HEK293T (cell line): ENCODE results near the gene HDAC5.

Experiments
- CTCF ChIA-PET: fragments of 350-600 bp; formaldehyde crosslinking; extraction: SDS; loops from one replicate; lab custom pipeline; 2021; ENCODE audit warnings: antibody characterized with exemption, inconsistent platforms; lab: Yijun Ruan, JAX
- POLR2A ChIA-PET: fragments of 350-600 bp; formaldehyde crosslinking; extraction: SDS; loops from one replicate; lab custom pipeline; 2020; ENCODE audit warnings: antibody characterized with exemption, inconsistent platforms; lab: Yijun Ruan, JAX
- DNase-seq: peaks from one replicate; pipeline ENCODE4 v3.0.0; 2012; ENCODE audit warnings: mixed read lengths; ENCODE audit errors: extremely low spot score
- ARNT ChIP-seq: fragments of 450-650 bp; IDR thresholded peaks from 2 replicates; pipeline ENCODE4 v1.6.1; 2017; ENCODE audit warnings: mild to moderate bottlenecking
- BHLHE40 ChIP-seq: fragments of 450-650 bp; IDR thresholded peaks from 2 replicates; pipeline ENCODE4 v1.6.1; 2016; ENCODE audit warnings: mild to moderate bottlenecking, moderate library complexity, borderline replicate concordance
- CTBP1 ChIP-seq: fragments of 450-650 bp; IDR thresholded peaks from 2 replicates; pipeline ENCODE4 v1.6.1; 2016; ENCODE audit warnings: borderline replicate concordance
- ELF4 ChIP-seq: fragments of 450-650 bp; IDR thresholded peaks from 2 replicates; pipeline ENCODE4 v1.6.1; 2017; ENCODE audit warnings: antibody characterized with exemption
- FOXA1 ChIP-seq: fragments of 450-650 bp; IDR thresholded peaks from 2 replicates; pipeline ENCODE4 v1.6.1; 2016; ENCODE audit warnings: mild to moderate bottlenecking
- FOXK2 ChIP-seq: fragments of 450-650 bp; IDR thresholded peaks from 2 replicates; pipeline ENCODE4 v1.6.1; 2016; ENCODE audit warnings: mild to moderate bottlenecking
- FOXM1 ChIP-seq: fragments of 450-650 bp; IDR thresholded peaks from 2 replicates; pipeline ENCODE4 v1.6.1; 2017; ENCODE audit warnings: mild to moderate bottlenecking, borderline replicate concordance
- HDGF ChIP-seq: fragments of 450-650 bp; IDR thresholded peaks from 2 replicates; pipeline ENCODE4 v1.6.1; 2017; ENCODE audit warnings: antibody characterized with exemption, borderline replicate concordance
- L3MBTL2 ChIP-seq: fragments of 450-650 bp; conservative IDR thresholded peaks from 2 replicates; pipeline ENCODE4 v1.6.1; 2016; ENCODE audit warnings: mild to moderate bottlenecking
- LEF1 ChIP-seq: fragments of 450-650 bp; IDR thresholded peaks from 2 replicates; pipeline ENCODE4 v1.6.1; 2017; ENCODE audit warnings: mild to moderate bottlenecking, borderline replicate concordance
- NFRKB ChIP-seq: fragments of 450-650 bp; IDR thresholded peaks from 2 replicates; pipeline ENCODE4 v1.6.1; 2016; ENCODE audit warnings: mild to moderate bottlenecking, moderate library complexity
- SP1 ChIP-seq: fragments of 450-650 bp; IDR thresholded peaks from 2 replicates; pipeline ENCODE4 v1.6.1; 2017
- SUZ12 ChIP-seq: fragments of 450-650 bp; IDR thresholded peaks from 2 replicates; pipeline ENCODE4 v1.6.1; 2016; ENCODE audit warnings: mild to moderate bottlenecking
- TARDBP ChIP-seq: fragments of 450-650 bp; IDR thresholded peaks from 2 replicates; pipeline ENCODE4 v1.6.1; 2016
- ZNF384 ChIP-seq: fragments of 450-650 bp; IDR thresholded peaks from 2 replicates; pipeline ENCODE4 v1.6.1; 2016
- TF ChIP-seq, protein P1 (sequence below): fragments of 450-650 bp; IDR thresholded peaks from 2 replicates; pipeline ENCODE4 v1.6.1; 2016

The HDAC5 gene

DNA sequence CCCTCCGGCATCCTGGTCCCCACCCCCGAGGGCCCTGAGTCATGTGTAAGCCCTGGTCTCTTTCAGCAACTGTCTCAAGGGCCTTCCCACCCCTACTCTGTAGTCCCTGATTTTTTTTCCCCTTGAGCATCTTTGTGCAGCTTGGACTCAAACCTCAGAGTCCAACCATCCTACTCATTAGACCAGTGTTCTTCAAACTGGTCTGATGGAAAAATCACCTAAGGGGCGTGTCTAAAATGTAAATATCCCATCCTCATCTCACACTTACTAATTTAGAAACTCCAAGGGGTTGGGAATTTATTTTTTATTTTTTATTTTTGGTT is 52.3 kb downstream of the HDAC5 start:
- POLR2A ChIA-PET: interaction anchor here (0.6 to 2.6 kb wide), 7 partner anchors 10 to 116 kb away, joined by 3 to 11 read pairs (median 4); partner anchors contain the start of genes HDAC5 and TMUB2
- CTCF ChIA-PET: no interaction called here
- DNase-seq: no peak
- TF ChIP-seq L3MBTL2 (no peak), ARNT (no peak), FOXM1 (no peak), FOXA1 (no peak), ELF4 (no peak), SP1 (no peak), NFRKB (no peak), CTBP1 (no peak)
- TF ChIP-seq, protein P1, sequence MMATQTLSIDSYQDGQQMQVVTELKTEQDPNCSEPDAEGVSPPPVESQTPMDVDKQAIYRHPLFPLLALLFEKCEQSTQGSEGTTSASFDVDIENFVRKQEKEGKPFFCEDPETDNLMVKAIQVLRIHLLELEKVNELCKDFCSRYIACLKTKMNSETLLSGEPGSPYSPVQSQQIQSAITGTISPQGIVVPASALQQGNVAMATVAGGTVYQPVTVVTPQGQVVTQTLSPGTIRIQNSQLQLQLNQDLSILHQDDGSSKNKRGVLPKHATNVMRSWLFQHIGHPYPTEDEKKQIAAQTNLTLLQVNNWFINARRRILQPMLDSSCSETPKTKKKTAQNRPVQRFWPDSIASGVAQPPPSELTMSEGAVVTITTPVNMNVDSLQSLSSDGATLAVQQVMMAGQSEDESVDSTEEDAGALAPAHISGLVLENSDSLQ: no peak

DNA sequence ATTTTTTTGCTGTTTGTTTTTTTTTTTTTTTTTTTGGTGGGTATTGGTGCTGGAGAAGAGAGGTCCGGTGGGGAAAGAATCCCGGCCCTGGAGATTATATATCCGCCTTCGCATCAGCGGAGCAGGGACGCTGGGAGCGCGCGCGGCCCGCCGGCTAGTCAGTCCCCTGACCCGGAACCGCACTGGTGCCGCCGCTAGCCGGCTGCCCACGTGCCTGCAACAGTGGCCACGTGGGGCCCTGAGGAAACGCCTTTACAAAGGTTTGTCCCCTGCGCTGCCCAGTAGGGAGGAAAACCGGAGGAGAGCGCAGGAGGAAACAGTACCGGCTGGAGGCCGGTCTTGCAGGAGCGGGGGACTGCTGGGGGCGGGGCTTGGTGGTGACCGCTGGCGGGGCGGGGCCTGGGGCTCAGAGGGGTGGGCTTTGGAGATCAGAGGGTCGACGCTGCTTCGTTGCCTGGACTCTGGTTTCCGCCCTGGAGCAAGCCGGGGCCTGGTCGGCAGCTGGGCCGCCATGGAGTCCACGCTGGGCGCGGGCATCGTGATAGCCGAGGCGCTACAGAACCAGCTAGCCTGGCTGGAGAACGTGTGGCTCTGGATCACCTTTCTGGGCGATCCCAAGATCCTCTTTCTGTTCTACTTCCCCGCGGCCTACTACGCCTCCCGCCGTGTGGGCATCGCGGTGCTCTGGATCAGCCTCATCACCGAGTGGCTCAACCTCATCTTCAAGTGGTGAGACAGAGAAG is 52.8 kb downstream of the HDAC5 start, which contains the start of gene G6PC3:
TSS of gene G6PC3 (plus strand) at position 281 of the 743 bp plus-strand sequence. CDS start at position 512, 231 bp downstream.
- TF ChIP-seq CTBP1: peak; percentile 43; the same call in 1 of the 2 replicates
- no peak for TF ChIP-seq SP1
- TF ChIP-seq FOXK2: no peak
- TF ChIP-seq SUZ12: no peak
- peak; percentile 84 for TF ChIP-seq ELF4
- peak; percentile 85 for TF ChIP-seq L3MBTL2
- no peak for TF ChIP-seq BHLHE40
- TF ChIP-seq NFRKB: no peak
- no peak for TF ChIP-seq HDGF
- TF ChIP-seq TARDBP: no peak
- TF ChIP-seq ARNT: no peak
- TF ChIP-seq FOXA1: no peak
- no peak for TF ChIP-seq LEF1
- TF ChIP-seq, protein P1: no peak
- peak; percentile 73 for TF ChIP-seq ZNF384
- TF ChIP-seq FOXM1: no peak
- ChIA-PET CTCF (interaction anchor here (0.5 kb wide), 1 partner anchor 271 kb away, joined by 4 read pairs; no protein-coding TSS in a partner anchor), POLR2A (interaction anchor here (0.6 to 2.6 kb wide), 8 partner anchors 10 to 116 kb away, joined by 3 to 11 read pairs (median 4); partner anchors contain the start of genes HDAC5 and TMUB2)
- DNase-seq: peak; percentile 92

DNA sequence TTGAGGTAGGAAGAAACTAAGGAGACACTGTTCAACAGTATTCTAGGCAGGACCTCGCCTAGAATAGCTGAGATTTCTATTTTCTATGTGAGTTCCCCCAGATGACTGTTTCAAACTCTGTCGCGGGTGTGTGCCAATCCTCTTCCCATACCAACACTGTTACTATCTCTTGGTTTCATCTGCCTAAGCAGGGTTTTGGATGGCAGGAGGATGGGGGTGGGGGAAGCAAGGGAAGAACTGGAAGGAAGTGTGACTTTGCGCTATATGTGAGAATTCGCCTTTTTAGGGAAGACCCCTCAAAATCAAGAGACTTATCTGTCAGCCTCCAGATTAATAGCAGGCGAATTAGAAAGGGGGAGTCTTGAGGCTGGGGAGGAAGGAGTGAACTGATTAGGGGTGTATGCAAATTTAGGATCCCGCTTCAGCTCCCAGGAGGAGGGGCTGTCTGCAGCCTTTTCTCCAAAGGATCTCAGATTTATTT is 53.4 kb downstream of the HDAC5 start:
- POLR2A ChIA-PET: interaction anchor here (0.9 to 2.6 kb wide), 5 partner anchors 9 to 117 kb away, joined by 3 to 11 read pairs (median 4); partner anchors contain the start of genes HDAC5 and TMUB2
- TF ChIP-seq ZNF384 (no peak), ELF4 (no peak), TARDBP (no peak), HDGF (no peak), FOXA1 (no peak), LEF1 (no peak), NFRKB (no peak), ARNT (no peak), BHLHE40 (no peak), CTBP1 (no peak), L3MBTL2 (no peak), FOXM1 (no peak), SP1 (no peak), FOXK2 (no peak)
- TF ChIP-seq, protein P1: no peak
- CTCF ChIA-PET: interaction anchor here (0.5 kb wide), 1 partner anchor 272 kb away, joined by 4 read pairs; no protein-coding TSS in a partner anchor
- no peak for DNase-seq

DNA sequence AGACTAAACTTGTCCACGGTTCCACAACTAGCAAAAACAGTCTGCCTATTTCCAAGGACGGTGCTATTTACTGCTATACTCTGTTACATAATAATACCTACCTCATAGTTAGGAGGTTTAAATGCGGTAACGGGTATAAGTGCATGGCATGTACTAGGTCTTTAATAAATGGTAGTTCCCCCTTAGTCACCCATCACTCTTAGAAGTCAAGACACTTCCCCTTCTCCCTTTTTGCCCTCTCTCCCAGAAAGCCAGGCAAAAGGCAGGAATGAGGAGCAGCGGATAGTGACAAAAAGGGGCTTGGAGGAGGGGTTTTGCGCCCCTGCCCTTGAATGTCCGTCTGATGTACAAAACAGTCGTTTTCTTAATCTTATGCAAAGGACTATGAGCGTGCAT is 55.9 kb downstream of the HDAC5 start:
- DNase-seq: no peak
- ChIA-PET CTCF (no interaction called here), POLR2A (interaction anchor here (1.1 to 2.1 kb wide), 4 partner anchors 29 to 59 kb away, joined by 3 to 14 read pairs (median 6); partner anchors contain the start of gene HDAC5)
- no peak for TF ChIP-seq HDGF
- TF ChIP-seq FOXA1: no peak
- TF ChIP-seq LEF1: no peak
- TF ChIP-seq NFRKB: no peak
- TF ChIP-seq FOXK2: no peak
- TF ChIP-seq TARDBP: no peak
- no peak for TF ChIP-seq ZNF384
- TF ChIP-seq BHLHE40: no peak
- no peak for TF ChIP-seq ELF4
- no peak for TF ChIP-seq CTBP1
- no peak for TF ChIP-seq FOXM1

DNA sequence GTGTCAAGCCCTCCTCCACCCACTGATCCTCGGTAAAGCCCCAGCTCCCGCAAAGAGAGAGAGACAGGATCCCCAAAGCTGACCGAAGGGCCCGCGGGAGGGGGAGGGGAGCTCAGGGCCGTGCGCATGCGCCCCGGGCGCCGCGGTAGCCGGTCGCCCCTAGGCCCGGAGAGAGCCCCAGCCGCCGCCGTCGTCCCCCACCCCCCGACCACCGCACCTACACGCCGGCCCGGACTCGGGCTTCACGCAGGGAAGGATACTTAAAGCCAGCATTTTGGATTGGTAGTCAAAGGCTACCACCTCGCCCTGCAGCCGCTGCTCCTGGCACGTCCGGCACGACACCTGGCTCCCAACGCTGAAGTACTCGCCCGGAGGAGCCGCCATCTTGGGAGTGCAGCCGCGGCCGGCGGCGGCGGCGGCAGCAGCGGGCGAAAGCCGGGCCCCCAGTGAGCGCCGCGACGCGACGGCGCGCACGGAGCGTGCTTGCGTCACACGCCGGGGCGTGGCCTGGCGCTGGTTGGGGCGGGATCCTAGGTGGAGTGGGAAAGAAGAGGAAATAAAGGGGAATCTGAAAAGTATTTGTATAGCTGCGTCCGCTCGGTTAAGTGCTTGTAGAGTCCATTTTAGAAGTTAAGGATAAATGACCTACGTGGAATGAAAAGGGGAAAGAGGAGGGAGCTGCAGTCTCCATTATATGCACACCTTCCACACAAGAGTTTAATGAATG is 57.1 kb downstream of the HDAC5 start, which contains the start of gene LSM12:
TSS of gene LSM12 (minus strand) at position 468 of the 727 bp plus-strand sequence. CDS start at position 384, 84 bp downstream.
- peak; percentile 92 for DNase-seq
- POLR2A ChIA-PET: interaction anchor here (0.7 to 2.5 kb wide), 25 partner anchors 8 to 123 kb away, joined by 3 to 14 read pairs (median 4); partner anchors contain the start of gene HDAC5
- CTCF ChIA-PET: interaction anchor here (0.7 kb wide), 1 partner anchor 71 kb away, joined by 4 read pairs; no protein-coding TSS in a partner anchor
- TF ChIP-seq ZNF384 (no peak), TARDBP (no peak), SUZ12 (no peak), HDGF (no peak), LEF1 (no peak), FOXM1 (no peak)
